HepG2 (cell line): ENCODE measurements around the gene GSTM4. TPM values are rescaled to one million over a fixed set of nuclear protein-coding genes. Genes with fewer than 3 reads are reported as not detected.
A peak's percentile ranks its signal among the peaks of the same experiment; 100 is the strongest.

Source experiments
- BCL6 ChIP-seq: IDR thresholded peaks from 2 replicates; pipeline ENCODE4 v1.6.1; 2016; ENCODE audit warnings: missing genetic modification reagents, missing compliant biosample characterization
- ELF3 ChIP-seq: IDR thresholded peaks from 2 replicates; pipeline ENCODE4 v1.6.1; 2016; ENCODE audit warnings: missing genetic modification reagents, missing compliant biosample characterization
- FLYWCH1 ChIP-seq: sonication (generic); formaldehyde crosslinking; IDR thresholded peaks from 2 replicates; pipeline ENCODE4 v1.8.1; 2023; ENCODE audit warnings: mild to moderate bottlenecking, missing genetic modification reagents
- GZF1 ChIP-seq: sonication (generic); formaldehyde crosslinking; IDR thresholded peaks from 2 replicates; pipeline ENCODE4 v1.5.1; 2020; ENCODE audit warnings: mild to moderate bottlenecking, missing genetic modification reagents
- HNF4A ChIP-seq: sonication (generic); formaldehyde crosslinking; IDR thresholded peaks from 2 replicates; pipeline ENCODE4 v1.4.0; 2020; ENCODE audit warnings: missing genetic modification reagents
- MED1 ChIP-seq: sonication (generic); formaldehyde crosslinking; IDR thresholded peaks from 2 replicates; pipeline ENCODE4 v1.4.0; 2020; ENCODE audit warnings: missing genetic modification reagents
- MEIS2 ChIP-seq: sonication (generic); formaldehyde crosslinking; IDR thresholded peaks from 2 replicates; pipeline ENCODE4 v1.9.0; 2021; ENCODE audit warnings: mild to moderate bottlenecking, missing genetic modification reagents
- NCOA2 ChIP-seq: sonication (generic); formaldehyde crosslinking; IDR thresholded peaks from 2 replicates; pipeline ENCODE4 v1.8.0; 2022; ENCODE audit warnings: inconsistent platforms
- POLR2A ChIP-seq, 2 experiments: IDR thresholded peaks; 2 replicates each; pipeline ENCODE4 v1.6.1; 2011; ENCODE audit warnings: low read depth in 2 of 2, low read length in 2 of 2, mild to moderate bottlenecking in 1 of 2, moderate library complexity in 1 of 2; ENCODE audit not compliant: insufficient read depth in 1 of 2
- POLR2AphosphoS2 ChIP-seq: IDR thresholded peaks from 2 replicates; pipeline ENCODE4 v1.6.1; 2011; ENCODE audit warnings: low read depth, low read length, improper control_type of control experiment
- RBM39 ChIP-seq: fragments of 200-400 bp; formaldehyde crosslinking; IDR thresholded peaks from one replicate; pipeline ENCODE4 v1.6.1; 2018; ENCODE audit warnings: antibody characterized with exemption, mild to moderate bottlenecking, low read depth, low read length; ENCODE audit not compliant: poor library complexity, severe bottlenecking
- SP1 ChIP-seq, 2 experiments: fragments of 450-650 bp in 1 of 2; sonication (generic) in 1 of 2; formaldehyde crosslinking in 1 of 2; IDR thresholded peaks; 2 replicates each; pipeline versions ENCODE4 v1.4.0 to v1.6.1; 2016 to 2020; ENCODE audit warnings: missing genetic modification reagents in 1 of 2
- TCF12 ChIP-seq, 2 experiments: fragments of 450-650 bp in 1 of 2; sonication (generic) in 1 of 2; formaldehyde crosslinking in 1 of 2; IDR thresholded peaks; 2 replicates each; pipeline versions ENCODE4 v1.6.1 to v1.8.0; 2017 to 2022; ENCODE audit warnings: antibody characterized with exemption in 1 of 2, mild to moderate bottlenecking in 1 of 2, missing genetic modification reagents in 1 of 2, moderate library complexity in 1 of 2
- YEATS2 ChIP-seq: sonication (generic); formaldehyde crosslinking; IDR thresholded peaks from 2 replicates; pipeline ENCODE4 v1.4.0; 2020; ENCODE audit warnings: missing genetic modification reagents, borderline replicate concordance
- ZFX ChIP-seq: sonication (generic); formaldehyde crosslinking; IDR thresholded peaks from 2 replicates; pipeline ENCODE4 v1.4.0; 2020; ENCODE audit warnings: mild to moderate bottlenecking, low read depth, missing genetic modification reagents, moderate library complexity
- ZFY ChIP-seq: sonication (generic); formaldehyde crosslinking; IDR thresholded peaks from 2 replicates; pipeline ENCODE4 v1.4.0; 2020; ENCODE audit warnings: missing genetic modification reagents
- ZNF121 ChIP-seq: sonication (generic); formaldehyde crosslinking; IDR thresholded peaks from 2 replicates; pipeline ENCODE4 v1.5.0; 2020; ENCODE audit warnings: mild to moderate bottlenecking, missing genetic modification reagents
- ZNF256 ChIP-seq: sonication (generic); formaldehyde crosslinking; conservative IDR thresholded peaks from 2 replicates; pipeline ENCODE4 v1.4.0; 2020; ENCODE audit warnings: missing genetic modification reagents
- ZNF546 ChIP-seq: sonication (generic); formaldehyde crosslinking; conservative IDR thresholded peaks from 2 replicates; pipeline ENCODE4 v1.8.1; 2023; ENCODE audit warnings: mild to moderate bottlenecking, missing genetic modification reagents
- ZNF572 ChIP-seq: sonication (generic); formaldehyde crosslinking; IDR thresholded peaks from 2 replicates; pipeline ENCODE4 v1.5.1; 2020; ENCODE audit warnings: mild to moderate bottlenecking, missing genetic modification reagents
- polyA plus RNA-seq, 8 experiments: library from polyadenylated mRNA; depleted of rRNA in 3 of 8; stranded (reverse) in 7 of 8; unstranded in 1 of 8; fragments of >200 nt; fragmentation: Illumina TruSeq in 4 of 8; extraction: Trizol in 4 of 8; gene quantifications; 2 replicates each; pipeline versions ENCODE4 v1.2.1 to v1.2.3, GENCODE V29; 2011 to 2016; ENCODE audit warnings: low read depth in 4 of 8, missing spikeins in 1 of 8, mixed read lengths in 1 of 8; ENCODE audit not compliant: insufficient read depth in 1 of 8
- total RNA-seq, 5 experiments: library from RNA; depleted of rRNA; stranded (reverse); fragments of >200 nt; fragmentation: Illumina TruSeq; extraction: Trizol; gene quantifications; 2 replicates each; pipeline ENCODE4 v1.2.3, GENCODE V29; 2016; ENCODE audit warnings: low read depth in 1 of 5
- TF ChIP-seq, protein P1 (sequence below): sonication (generic); formaldehyde crosslinking; IDR thresholded peaks from 2 replicates; pipeline ENCODE4 v1.5.0; 2020; ENCODE audit warnings: mild to moderate bottlenecking, missing genetic modification reagents
- TF ChIP-seq, protein P2 (sequence below): IDR thresholded peaks from 2 replicates; pipeline ENCODE4 v1.6.1; 2012; ENCODE audit warnings: low read depth, low read length, improper control_type of control experiment
- TF ChIP-seq, protein P3 (sequence below): IDR thresholded peaks from 2 replicates; pipeline ENCODE4 v1.6.1; 2016; ENCODE audit warnings: mild to moderate bottlenecking
- TF ChIP-seq, protein P4 (sequence below): sonication (generic); formaldehyde crosslinking; IDR thresholded peaks from 2 replicates; pipeline ENCODE4 v1.5.0; 2020; ENCODE audit warnings: mild to moderate bottlenecking, missing genetic modification reagents, moderate library complexity

GSTM4 gene
- total and polyA plus RNA-seq, 2 of the 13 experiments (the other 11 are each of a cell fraction or from before 2014, with no cell fraction given) = 25.3 to 40.8 TPM

DNA sequence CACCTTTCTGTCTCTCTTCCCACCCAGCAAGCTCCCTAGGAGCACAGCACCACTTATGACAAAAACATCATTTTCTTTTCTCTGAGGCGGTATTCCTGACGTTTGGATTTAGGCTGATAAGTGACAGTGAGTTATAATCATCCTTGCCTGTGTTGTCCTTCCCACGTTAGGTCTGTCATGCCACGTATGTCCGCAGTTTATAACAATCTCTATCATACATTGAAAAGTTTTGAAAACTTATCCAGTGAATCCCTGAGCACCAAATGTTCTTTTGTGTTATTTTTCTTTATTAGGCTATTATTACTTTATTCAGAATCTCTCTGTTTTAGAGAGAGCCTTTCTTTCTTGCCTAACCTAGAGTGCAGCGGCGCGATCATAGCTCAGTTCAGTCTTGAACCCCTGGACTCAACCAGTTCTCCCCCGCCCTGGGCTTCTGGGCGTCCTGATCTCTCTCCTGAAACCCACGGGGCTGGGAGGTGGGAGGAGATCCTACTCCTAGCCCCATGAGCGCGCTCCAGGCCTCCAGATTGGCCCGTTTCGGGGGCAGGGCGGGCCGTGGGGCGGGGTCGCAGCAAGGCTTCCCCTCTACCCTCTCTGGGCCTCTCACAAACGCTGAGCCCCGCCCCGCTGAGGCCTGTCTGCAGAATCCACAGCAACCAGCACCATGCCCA lies 11.7 kb downstream of the GSTM4 start, which contains the start of gene GSTM2 (continued):
- TF ChIP-seq ZNF121 (CRISPR knock-in tag) (no peak), TCF12 (IDR thresholded peaks at IDR 0.05) (no peak), TCF12 (CRISPR knock-in tag; IDR thresholded peaks at IDR 0.05) (no peak), ZFX (peak; percentile 61; the same call in 1 of the 2 replicates), MED1 (CRISPR knock-in tag) (no peak), BCL6 (CRISPR knock-in tag) (no peak), ZNF572 (CRISPR knock-in tag) (no peak), SP1 (IDR thresholded peaks at IDR 0.05) (no peak), SP1 (CRISPR knock-in tag; IDR thresholded peaks at IDR 0.05) (peak; percentile 52; the same call in 1 of the 2 replicates), HNF4A (CRISPR knock-in tag) (peak; percentile 40), ZNF256 (CRISPR knock-in tag) (no peak), GZF1 (no peak), ELF3 (no peak), POLR2AphosphoS2 (no peak), ZFY (peak; percentile 62; the same call in 1 of the 2 replicates), MEIS2 (0 out of 2 replicates have a peak, but pooled peaks have one; percentile 13), RBM39 (no peak), YEATS2 (CRISPR knock-in tag) (no peak), POLR2A (IDR thresholded peaks at IDR 0.05; ENCODE audit: insufficient read depth in 1 of 2, low read depth in 2 of 2, low read length in 2 of 2) (peak in 1 of 2 experiments; percentile 44; a peak in 1 of 4 replicates), ZNF546 (CRISPR knock-in tag) (no peak), FLYWCH1 (CRISPR knock-in tag) (no peak), NCOA2 (CRISPR knock-in tag) (no peak)
- TF ChIP-seq, protein P1, sequence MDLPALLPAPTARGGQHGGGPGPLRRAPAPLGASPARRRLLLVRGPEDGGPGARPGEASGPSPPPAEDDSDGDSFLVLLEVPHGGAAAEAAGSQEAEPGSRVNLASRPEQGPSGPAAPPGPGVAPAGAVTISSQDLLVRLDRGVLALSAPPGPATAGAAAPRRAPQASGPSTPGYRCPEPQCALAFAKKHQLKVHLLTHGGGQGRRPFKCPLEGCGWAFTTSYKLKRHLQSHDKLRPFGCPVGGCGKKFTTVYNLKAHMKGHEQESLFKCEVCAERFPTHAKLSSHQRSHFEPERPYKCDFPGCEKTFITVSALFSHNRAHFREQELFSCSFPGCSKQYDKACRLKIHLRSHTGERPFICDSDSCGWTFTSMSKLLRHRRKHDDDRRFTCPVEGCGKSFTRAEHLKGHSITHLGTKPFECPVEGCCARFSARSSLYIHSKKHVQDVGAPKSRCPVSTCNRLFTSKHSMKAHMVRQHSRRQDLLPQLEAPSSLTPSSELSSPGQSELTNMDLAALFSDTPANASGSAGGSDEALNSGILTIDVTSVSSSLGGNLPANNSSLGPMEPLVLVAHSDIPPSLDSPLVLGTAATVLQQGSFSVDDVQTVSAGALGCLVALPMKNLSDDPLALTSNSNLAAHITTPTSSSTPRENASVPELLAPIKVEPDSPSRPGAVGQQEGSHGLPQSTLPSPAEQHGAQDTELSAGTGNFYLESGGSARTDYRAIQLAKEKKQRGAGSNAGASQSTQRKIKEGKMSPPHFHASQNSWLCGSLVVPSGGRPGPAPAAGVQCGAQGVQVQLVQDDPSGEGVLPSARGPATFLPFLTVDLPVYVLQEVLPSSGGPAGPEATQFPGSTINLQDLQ (CRISPR knock-in tag) = no peak
- TF ChIP-seq, protein P2, sequence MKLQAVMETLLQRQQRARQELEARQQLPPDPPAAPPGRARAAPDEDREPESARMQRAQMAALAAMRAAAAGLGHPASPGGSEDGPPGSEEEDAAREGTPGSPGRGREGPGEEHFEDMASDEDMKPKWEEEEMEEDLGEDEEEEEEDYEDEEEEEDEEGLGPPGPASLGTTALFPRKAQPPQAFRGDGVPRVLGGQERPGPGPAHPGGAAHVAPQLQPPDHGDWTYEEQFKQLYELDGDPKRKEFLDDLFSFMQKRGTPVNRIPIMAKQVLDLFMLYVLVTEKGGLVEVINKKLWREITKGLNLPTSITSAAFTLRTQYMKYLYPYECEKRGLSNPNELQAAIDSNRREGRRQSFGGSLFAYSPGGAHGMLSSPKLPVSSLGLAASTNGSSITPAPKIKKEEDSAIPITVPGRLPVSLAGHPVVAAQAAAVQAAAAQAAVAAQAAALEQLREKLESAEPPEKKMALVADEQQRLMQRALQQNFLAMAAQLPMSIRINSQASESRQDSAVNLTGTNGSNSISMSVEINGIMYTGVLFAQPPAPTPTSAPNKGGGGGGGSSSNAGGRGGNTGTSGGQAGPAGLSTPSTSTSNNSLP = no peak
- TF ChIP-seq, protein P3, sequence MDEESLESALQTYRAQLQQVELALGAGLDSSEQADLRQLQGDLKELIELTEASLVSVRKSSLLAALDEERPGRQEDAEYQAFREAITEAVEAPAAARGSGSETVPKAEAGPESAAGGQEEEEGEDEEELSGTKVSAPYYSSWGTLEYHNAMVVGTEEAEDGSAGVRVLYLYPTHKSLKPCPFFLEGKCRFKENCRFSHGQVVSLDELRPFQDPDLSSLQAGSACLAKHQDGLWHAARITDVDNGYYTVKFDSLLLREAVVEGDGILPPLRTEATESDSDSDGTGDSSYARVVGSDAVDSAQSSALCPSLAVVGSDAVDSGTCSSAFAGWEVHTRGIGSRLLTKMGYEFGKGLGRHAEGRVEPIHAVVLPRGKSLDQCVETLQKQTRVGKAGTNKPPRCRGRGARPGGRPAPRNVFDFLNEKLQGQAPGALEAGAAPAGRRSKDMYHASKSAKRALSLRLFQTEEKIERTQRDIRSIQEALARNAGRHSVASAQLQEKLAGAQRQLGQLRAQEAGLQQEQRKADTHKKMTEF (CRISPR knock-in tag) = no peak
- TF ChIP-seq, protein P4, sequence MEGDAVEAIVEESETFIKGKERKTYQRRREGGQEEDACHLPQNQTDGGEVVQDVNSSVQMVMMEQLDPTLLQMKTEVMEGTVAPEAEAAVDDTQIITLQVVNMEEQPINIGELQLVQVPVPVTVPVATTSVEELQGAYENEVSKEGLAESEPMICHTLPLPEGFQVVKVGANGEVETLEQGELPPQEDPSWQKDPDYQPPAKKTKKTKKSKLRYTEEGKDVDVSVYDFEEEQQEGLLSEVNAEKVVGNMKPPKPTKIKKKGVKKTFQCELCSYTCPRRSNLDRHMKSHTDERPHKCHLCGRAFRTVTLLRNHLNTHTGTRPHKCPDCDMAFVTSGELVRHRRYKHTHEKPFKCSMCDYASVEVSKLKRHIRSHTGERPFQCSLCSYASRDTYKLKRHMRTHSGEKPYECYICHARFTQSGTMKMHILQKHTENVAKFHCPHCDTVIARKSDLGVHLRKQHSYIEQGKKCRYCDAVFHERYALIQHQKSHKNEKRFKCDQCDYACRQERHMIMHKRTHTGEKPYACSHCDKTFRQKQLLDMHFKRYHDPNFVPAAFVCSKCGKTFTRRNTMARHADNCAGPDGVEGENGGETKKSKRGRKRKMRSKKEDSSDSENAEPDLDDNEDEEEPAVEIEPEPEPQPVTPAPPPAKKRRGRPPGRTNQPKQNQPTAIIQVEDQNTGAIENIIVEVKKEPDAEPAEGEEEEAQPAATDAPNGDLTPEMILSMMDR (CRISPR knock-in tag) = peak; percentile 18; the same call in 1 of the 2 replicates
